GM19025 (cell line): ENCODE data around the gene ZNF888.
"Not testable (repeated sequence)": the region's sequence is repeated elsewhere in the genome, so short reads cannot be mapped to it uniquely, and the experiment has no call there.

Experiments
- ATAC-seq: cut with Tn5 transposase; IDR thresholded peaks from one replicate; pipeline ENCODE4 v1.9.1; 2021; ENCODE audit warnings: mild to moderate bottlenecking, low read depth, moderate library complexity; ENCODE audit not compliant: unreplicated experiment

ZNF888 gene

DNA sequence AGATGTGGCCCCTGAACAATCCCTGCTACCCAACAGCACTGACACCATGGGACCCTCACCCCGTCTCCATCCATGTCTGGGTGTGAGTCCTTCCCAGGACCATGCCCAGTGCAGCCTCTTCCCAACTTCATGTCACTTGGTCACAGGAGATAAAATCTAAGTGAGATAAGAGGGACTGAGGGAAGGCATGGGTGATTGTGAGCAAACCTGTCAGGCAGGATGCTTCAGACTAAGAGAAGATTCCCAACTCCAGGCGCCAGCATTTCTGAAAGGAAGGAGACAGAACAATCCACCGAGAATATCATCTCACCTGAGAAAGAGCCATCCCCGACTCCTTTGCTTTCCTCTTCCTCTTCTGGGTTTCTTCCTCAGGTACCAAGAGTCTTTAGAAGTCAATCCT is 33.3 kb downstream of the ZNF888 start:
- ATAC-seq, result no peak

DNA sequence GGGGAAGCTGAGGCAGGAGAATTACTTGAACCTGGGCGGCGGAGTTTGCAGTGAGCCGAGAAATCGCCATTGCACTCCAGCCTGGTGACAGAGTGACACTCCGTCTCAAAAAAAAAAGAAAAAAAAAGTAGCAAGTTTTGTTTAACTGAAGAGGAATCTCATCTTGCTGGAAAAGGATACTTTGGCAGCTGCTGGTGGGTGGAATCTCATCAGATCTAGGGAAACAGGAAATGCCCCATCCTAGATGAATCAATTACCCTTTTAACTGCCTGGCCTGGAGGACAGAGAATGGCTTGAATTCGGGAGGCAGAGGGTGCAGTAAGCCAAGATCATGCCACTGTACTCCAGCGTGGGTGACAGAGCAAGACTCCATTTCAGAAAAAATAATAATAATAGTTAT is 34.2 kb downstream of the ZNF888 start:
- ATAC-seq, result no peak

DNA sequence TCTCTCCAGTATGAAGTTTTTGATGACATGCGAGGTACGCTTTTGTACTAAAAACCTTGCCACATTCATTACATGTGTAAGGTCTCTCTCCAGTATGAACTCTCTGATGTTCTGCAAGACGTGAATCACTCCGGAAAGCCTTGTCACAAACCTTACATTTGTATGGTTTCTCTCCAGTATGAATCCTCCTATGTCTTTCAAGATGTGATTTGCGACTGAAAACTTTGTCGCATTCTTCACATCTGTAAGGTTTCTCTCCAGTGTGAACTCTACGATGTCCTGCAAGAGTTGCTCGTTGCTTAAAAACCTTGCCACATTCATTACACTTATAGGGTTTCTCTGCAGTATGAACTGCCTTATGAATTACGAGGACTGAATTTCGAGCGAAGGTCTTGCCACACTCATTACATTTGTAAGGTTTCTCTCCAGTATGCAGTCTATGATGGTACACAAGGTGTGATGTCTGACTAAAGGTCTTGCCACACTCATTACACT is 42.3 kb downstream of the ZNF888 start:
- no peak for ATAC-seq

DNA sequence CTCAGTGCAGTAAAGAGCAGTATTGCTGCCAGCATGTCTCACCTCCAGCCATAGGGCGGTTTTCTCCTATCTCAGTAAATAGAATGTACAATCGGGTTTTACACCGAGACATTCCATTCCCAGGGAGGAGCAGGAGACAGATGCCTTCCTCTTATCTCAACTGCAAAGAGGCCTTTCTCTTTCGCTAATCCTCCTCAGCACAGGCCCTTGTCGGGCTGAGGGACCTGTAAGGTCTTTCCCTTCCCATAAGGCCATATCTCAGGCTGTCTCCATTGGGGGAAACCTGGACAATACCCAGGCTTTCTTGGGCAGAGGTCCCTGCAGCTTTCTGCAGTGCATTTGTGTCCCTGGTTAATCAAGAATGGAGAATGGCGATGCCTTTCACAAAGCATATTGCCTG is 50.2 kb downstream of the ZNF888 start:
- not testable (repeated sequence) for ATAC-seq

DNA sequence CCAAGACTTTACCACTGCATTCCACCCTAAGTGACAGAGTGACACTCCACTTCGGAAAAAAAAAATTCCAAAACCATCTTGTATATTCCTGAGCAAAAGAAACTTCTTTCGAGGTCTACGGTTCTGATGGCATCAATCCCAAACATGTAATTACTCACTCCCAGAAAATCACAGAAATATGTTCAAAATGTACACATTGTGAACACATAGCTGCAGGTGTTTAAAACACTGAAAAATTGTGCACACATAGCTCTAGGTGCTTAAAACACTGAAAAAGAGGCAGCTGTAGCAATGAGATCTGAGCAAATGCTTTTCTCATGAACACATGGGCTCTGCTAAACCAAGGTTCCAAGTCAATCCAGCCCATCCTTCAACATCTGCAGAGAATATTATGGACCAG is 51.8 kb downstream of the ZNF888 start:
- no peak for ATAC-seq

DNA sequence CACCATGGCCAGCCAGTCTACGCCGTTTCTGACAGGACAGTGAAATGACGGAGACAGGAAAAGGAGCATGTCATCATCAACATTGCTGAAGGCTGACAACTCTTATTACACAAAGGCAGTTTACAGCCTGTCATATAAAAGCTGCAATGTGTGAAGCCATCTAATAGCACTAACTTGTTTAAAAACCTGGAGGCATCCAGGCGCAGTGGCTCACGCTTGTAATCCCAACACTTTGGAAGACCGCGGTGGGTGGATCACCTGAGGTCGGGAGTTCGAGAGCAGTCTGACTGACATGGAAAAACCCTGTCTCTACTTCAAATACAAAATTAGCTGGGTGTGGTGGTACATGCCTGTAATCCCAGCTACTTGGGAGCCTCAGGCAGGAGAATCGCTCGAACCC is 55.2 kb downstream of the ZNF888 start:
- ATAC-seq, result not testable (repeated sequence)

DNA sequence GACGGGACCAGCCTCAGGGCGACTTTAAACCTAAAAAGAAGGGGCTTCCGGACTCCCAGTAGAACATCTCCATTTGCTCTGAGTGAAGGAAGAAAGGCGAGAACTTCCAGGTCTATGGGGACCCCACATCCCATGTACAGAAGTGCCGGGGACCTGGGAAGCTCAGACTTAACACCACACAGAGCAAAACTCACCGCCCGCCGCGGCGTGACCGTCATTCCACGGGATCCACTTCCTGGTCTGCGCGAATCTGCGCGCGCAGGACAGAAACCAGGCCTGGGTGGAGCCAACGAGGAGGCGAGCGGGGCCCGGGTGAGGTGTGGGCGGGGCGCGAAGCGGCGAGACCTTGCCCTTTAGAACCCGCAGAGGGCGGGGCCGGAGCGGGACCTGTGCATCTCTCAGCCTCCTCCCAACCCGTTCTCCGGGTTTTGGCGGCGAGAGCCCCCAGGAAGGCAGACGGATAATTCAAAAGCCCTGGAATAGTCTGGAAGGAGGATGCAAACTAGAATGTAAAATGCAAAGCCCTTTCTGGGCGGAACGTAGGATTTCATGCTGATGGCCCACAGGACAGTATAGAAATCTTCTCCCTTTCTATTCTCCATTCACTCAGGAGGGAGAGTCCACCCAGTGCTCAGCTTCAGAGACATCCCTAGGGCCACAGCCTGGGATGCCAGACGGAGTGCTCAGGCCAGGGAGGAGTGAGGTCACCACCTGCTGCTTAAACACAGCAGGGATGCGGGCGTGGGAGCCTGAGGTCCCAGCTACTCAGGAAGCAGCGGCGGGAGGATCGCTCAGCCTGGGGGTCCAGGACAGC is 65.6 kb downstream of the ZNF888 start, which contains the start of gene ZNF468:
TSS of gene ZNF468 (minus strand) at position 242 of the 814 bp plus-strand sequence. CDS start 3,347 bp downstream, outside the sequence.
- peak; percentile 99 for ATAC-seq

DNA sequence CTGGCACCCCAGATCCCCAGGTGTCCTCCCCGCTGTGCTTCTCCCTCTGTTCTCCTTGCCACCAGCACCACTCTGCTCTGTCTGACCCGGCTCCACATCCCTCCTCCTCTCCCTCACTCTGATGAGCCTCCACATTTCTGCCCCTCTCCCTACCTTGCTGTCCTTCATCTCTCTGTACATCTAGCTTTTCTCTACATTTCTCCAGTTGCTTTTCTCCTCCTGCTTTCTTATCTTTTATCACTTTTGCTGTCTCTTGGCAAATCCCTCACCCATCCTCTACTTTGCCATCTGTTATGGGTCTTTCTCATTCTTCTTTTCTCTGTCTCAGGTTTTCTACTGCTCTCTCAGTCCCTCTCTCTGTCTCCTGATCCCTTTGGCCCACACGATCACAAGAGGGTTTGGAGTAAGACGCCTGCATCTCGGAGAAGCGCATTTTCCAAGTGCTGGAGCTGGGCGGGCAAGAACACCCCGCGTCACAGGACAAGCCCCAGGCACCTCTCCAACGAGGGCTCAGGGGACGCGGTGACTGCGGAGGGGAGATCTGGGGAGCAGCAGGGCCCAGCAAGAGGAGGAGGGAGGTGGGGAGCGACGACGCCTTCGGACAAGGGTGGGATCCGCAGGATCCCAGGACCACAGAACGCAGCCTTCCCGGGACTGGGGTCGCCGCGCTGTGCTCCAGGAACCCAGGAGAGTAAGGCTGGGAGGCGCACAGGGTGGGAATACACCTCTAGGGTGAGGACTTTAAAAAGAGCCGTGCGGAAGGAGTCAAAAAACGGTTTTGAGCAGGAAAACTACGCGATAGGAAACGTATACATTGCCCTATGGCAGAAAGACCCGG is 66.5 kb downstream of the ZNF888 start:
- not testable (repeated sequence) for ATAC-seq
